DMS79 treated with DMSO at 0.1 percent for 48 hours (cell line): Measurements from ENCODE around the gene CCT8L2.
"Not testable (repeated sequence)": the region's sequence is repeated elsewhere in the genome, so short reads cannot be mapped to it uniquely, and the experiment has no call there.

Experiments used
- DNase-seq: peaks from one replicate; lab custom pipeline; 2025; lab: John Stamatoyannopoulos, UW

The CCT8L2 gene

DNA sequence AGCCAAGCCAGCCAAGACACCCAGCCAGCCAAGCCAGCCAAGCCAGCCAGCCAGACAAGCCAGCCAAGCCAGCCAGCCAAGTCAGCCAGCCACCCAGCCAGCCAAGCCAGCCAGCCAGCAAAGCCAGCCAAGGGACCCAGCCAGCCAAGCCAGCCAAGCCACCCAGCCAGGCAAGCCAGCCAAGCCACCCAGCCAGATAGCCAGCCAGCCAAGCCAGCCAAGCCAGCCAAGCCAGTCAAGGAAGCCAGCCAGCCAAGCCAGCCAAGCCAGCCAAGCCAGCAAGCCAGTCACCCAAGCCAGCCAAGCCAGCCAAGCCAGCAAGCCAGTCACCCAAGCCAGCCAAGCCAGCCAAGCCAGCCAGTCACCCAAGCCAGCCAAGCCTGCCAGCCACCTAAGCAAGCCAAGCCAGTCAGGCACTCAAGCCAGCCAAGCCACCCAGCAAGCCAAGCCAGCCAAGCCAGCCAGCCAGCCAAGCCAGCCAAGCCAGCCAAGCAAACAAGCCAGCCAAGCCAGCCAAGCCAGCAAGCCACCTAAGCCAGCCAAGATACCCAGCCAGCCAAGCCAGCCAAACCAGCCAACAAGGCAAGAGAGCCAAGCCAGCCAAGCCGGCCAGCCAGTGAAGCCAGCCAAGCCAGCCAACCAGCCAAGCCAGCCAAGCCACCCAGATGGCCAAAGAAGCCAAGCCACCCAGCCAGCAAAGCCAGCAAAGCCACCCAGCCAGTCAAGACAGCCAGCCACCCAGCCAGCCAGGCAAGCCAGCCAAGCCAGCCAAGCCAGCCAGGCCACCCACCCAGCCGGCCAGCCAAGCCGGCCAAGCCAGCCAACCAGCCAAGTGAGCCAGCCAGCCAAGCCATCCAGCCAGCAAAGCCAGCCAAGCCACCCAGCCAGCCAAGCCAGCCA, 33.3 kb downstream of the CCT8L2 start:
- DNase-seq: no peak

DNA sequence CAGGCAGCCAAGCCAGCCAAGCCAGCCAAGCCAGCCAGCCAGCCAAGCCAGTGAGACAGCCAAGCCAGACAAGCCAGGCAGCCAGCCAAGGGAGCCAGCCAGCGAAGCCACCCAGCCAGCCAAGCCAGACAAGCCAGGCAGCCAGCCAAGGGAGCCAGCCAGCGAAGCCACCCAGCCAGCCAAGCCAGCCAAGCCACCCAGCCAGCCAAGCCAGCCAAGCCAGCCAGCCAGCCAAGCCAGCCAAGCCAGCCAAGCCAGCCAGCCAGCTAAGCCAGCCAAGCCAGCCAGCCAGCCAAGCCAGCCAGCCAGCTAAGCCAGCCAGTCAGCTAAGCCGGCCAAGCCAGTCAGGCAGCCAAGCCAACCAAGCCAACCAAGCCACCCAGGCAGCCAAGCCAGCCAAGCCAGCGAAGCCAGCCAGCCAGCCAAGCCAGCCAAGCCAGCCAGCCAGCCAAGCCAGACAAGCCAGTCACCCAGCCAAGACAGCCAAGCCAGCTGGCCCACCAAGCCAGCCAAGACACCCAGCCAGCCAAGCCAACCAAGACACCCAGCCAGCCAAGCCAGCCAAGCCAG, 34.1 kb downstream of the CCT8L2 start:
- not testable (repeated sequence) for DNase-seq

DNA sequence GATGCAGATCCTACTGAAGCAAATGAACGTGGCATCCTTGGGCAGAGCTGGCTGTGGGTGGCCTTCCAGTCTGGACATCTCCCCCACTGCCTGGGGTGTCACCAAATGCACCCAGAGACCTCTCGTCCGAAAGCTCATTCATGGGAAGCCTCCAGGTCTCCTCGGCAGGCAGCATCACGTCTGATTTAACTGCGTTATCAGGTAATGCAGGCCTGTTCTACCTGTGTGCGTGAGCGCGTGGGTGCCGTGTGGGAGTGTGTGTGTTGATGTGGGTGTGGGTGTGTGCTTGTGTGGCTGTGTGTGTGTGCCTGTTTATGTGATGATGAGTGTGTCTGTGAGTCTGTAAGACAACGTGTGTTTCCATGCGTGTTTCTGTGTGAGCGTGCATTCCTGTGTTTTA, 35.1 kb downstream of the CCT8L2 start:
- DNase-seq: not testable (repeated sequence)

DNA sequence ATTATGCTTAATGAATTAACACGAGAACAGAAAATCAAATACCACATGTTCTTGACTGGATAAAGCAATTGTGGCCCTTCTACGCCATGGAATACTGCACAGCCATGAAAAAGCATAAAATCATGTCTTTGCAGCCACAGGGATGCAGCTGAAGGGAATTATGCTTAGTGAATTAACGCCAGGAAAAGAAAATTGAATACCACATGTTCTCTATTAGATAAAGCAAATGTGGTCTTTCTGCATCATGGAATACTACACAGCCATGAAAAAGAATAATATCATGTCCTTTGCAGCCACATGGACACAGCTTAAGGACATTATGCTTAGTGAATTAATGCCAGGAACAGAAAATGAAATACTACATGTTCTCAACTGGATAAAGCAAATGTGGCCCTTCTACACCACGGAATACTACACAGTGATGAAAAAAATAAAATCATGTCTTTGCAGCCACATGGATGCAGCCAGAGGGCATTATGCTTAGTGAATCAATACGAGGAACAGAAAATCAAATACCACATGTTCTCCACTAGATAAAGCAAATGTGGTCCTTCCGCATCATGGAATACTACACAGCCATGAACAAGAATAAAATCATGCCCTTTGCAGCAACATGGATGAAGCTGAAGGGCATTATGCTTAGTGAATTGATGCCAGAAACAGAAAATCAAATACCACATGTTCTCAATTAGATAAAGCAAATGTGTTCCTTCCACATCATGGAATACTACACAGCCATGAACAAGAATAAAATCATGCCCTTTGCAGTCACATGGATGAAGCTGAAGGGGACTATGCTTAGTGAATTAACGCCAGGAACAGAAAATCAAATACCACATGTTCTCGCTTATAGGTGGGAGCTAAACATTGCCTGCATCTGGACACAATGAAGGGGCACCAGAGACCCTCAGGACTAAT, 37.3 kb downstream of the CCT8L2 start:
- DNase-seq: not testable (repeated sequence)

DNA sequence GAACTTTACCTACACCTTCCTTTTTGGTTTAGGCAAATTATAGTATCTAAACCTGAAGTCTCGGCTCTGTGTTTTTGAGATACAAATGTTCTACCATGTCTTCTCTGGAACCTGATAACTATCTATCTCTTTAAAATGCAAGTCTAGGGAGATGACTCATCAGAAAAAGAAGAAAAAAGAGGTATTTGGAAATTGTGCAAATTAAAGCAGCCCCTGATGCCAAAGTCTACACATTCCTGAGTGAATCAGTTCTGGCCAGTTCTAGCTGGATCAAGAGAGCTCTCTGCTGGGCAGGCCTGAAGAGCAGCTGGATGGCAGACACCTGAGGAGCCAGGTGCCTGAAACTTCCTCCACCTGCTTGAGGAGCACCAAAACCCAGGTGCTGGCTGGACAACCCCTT, 49.3 kb downstream of the CCT8L2 start:
- not testable (repeated sequence) for DNase-seq
